ENCODE results near the gene GALK2.

GALK2 gene

GRCh38 chr15:49169880-49170597, at the start of gene GALK2:
Gene GALK2, plus strand, starts transcription at chr15:49170247. Its CDS starts 76 bp downstream, at chr15:49170323.
- peak; percentile 63 for FAIRE-seq

DNA sequence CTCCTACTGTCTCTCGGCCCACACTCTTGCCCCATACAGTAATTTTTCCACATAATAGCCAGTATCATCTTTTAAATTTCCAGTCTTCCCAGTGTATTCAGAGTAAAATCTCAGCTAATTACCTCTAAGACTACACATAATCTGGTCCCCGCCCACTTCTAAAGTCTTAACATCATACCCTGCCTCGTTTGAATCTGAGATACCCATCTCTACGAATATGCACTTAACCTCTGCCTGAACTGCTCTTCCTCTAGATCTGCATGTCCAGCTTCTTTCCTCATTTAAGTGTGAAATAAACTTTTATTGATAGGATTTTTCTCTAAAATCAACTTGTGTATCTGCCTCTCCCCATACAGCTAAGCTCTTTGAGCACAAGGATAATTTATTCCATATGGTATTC, 49.2 kb upstream of the GALK2 start:
- FAIRE-seq: no peak

GRCh38 chr15:49121901-49122300, 48.1 kb upstream of the GALK2 start:
- FAIRE-seq: no peak

- FAIRE-seq: no peak
These were observed 47.4 kb upstream of the GALK2 start for GRCh38 chr15:49122541-49123062.

- FAIRE-seq: no peak
These were observed 45.7 kb upstream of the GALK2 start for GRCh38 chr15:49124371-49124770.

DNA sequence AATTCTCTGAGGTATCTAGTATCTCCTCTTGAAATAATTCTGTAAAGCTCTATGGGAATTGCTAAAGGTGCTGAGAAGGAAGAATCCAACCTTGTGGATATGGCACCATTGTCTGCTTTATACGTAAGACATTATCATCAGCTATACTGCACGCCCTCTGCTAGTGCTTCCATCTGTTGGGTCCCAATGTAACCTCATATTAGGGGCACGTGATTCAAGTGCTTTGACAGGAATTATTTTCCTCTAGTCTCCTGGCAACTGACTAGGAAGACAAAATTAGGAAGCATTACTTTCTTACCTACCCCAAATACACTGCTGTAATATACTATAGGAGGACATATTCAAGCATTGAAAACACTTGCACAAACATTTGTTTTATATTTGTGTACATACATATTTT, 38.6 kb upstream of the GALK2 start:
- no peak for FAIRE-seq

DNA sequence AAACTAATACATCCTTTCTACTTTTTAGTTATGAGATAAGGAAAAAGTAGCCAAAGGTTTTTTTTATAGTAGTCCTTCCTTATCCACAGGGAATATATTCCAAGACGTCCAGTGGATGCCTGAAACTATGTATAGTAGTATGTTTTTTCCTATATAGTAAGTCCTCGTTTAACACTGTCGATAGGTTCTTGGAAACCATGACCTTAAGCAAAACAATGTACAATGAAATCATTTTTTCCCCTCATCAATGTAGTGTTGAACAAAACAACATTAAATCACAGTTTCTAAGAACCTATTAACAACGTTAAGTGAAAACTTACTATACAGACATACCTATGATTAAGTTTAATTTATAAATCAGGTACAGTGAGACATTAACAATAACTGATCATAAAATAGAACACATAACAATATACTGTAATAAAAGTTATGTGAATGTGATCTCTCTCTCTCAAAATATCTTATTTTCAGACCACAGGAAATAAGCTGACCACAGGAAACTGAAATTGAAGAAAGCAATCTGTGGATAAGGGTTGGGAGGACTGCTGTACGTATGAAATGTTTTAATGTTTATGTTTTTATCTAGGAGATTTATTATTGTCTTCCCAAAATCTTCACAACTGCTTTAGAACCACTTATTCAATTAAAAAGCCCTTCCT, 35.2 kb upstream of the GALK2 start:
- FAIRE-seq: no peak

DNA sequence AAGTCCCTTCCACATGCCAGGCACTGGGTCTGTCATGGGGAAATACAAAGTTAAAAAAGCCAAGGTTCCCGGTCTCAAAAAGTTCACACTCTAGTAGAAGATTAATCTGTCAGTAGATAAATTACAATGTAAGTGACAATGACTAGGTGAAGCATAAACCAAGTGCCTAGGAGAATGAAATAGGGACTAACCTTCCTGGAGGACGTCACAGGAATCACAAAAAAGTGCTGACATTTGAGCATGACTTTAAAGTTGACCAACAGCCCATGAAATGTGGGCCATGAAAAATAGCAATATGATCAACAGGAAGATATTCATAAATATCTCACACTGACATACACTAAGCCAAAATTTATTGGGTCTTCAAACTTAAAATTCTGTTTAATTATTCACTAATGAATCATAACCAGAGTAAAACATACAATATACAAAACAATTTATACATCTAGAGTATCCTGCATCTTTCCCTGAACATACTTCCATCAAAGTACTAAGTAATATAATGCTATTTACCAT, 34.6 kb upstream of the GALK2 start:
- no peak for FAIRE-seq

DNA sequence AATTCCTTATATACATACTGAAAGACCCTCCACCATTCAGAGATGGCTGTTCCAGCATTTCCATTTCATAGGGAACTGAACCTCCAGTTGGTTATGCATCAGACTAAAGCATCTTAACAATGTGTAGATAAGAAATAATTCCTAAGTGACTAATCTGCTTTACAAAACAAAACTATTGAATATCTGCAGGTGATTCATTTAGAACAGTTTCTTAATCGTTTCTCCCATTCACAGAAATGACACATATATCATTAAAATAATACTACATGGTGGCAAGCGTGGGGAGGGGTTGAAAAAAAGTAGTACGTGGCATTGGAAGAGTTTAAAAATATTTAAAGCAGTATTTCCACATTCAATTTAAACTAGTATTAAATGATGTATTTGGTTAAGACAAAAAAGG, 34.1 kb upstream of the GALK2 start:
- no peak for FAIRE-seq

GRCh38 chr15:49137861-49138260, 32.2 kb upstream of the GALK2 start:
- FAIRE-seq: no peak

DNA sequence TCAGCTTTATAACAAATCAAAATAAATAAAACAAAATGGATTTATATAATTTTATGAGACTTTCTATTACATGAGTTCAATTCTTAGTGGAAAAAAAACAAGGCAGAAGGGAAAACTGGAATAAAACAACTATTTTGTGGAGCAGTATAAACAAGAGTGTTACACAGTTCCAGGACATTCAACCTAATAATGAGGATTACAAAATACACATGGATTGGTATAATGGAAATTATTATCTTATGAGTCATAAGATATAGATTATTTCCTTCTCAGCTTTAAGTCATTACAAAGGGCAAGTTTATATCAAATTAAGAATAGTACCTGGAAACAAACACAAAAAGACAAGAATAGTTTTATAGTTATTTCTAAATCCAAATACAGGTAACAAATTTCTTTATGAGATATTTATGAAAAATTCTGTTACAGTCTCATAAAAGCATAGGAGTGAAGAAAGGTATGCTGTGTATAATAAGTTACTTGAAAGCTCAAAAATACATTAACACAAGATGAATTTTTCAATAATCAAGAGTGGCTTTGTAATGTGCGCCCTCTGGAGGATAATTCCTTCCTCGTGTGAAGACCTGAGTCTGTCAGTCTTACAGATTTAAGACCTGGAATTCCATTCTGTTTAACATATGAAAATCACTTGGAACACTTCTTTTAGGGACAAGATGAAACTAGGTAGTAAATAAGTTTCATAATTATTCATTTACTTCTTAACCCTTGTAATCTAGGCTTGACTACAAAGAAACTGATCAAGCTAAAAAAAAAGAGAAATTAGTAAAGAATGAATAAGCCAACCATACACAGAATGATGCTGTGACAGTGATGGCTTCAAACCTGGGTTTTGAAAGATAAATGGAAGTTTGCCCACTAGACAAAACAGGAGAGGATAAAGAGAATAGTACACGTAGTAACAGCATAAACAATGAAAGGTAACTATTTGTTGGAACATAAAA, 24.1 kb upstream of the GALK2 start:
- peak; percentile 58 for FAIRE-seq

DNA sequence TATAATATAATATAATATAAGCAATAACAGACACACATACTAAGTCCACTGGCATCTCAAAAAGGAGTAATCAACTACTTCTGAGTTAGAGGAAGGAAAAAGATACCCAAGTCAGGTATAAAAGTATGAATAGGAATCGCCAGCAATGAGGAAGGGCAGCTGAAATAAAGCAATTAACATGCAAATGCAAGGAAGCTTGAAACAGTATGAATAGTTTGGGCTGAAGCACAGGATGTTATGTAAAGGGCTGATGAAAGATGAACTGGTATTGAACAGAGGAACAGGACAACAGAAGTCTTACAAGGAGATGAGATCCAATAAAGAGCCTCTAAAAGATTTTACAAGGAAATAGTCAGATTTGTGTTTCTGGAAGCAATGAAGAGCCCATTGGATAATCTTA, 21.7 kb upstream of the GALK2 start:
- FAIRE-seq: no peak

DNA sequence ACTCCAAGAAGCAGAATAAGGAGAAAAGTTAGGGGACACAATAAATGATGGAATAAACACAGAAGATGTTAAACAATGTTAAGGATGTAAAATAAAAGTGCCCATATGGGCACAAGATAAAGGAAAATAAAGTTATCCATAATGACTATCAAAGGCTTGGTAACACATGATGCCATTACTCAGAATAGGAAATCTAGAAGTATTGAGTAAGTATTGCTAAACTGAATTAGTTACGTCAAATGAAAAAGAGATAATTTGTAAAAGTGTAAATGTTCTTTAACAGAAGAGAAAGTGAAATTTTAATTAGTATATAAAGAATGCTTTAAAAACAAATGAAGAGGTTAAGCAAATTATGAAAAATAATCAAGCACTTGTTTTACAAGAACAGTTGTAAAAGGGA, 21.3 kb upstream of the GALK2 start:
- no peak for FAIRE-seq

DNA sequence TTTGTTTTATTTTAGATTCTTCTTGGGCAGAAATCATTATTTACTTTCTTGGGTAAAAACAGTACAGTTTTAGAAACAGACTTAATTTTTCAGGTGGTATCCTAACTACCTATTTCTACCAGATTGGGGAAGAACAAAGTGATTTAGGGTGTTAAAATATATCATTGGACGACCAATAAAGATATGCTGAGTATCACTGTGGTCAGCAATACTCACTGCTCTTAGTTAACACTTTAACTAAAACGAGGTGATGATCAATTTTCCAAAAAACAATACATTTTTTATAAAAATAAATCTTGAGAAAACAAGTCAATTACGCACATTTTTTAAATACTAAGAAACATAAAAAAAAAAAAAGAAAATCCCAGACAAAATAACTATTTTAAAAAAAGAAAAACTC, 18.2 kb upstream of the GALK2 start:
- no peak for FAIRE-seq

- FAIRE-seq: no peak
These were observed 17.3 kb upstream of the GALK2 start for GRCh38 chr15:49152552-49153312.

DNA sequence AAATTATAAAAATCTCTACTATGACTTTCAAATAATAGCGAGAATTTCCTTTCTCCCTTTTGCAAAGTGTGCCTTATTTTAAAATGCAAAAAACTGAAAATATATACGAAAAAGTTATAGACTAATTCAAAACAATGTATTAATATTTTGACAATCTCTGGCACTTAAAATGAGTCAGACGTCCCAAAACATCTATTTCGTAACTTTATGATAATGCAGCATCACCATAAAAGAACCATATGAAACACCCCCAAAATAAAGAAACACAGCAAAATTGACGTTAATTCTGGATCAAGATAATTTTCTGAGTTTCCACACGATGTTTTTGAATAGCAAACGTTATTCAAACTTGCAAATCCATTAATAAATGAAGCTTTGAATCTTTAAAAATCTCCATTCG, 15.7 kb upstream of the GALK2 start:
- no peak for FAIRE-seq

DNA sequence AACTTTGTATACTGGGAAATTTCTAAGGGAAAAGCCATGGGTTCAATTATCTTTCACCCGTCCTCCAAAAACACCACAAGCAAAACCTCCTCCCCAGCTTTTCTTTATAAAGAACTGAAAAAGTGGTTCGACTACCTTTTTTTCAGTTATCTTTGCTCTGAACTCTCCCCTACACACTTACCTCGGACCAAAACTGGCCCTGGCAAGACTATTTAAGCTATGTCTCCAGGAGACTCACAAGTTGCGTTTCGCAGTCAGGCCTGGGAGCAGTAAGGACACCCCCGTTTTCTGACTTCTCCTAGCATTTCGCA, 15.3 kb upstream of the GALK2 start:
- FAIRE-seq: no peak

DNA sequence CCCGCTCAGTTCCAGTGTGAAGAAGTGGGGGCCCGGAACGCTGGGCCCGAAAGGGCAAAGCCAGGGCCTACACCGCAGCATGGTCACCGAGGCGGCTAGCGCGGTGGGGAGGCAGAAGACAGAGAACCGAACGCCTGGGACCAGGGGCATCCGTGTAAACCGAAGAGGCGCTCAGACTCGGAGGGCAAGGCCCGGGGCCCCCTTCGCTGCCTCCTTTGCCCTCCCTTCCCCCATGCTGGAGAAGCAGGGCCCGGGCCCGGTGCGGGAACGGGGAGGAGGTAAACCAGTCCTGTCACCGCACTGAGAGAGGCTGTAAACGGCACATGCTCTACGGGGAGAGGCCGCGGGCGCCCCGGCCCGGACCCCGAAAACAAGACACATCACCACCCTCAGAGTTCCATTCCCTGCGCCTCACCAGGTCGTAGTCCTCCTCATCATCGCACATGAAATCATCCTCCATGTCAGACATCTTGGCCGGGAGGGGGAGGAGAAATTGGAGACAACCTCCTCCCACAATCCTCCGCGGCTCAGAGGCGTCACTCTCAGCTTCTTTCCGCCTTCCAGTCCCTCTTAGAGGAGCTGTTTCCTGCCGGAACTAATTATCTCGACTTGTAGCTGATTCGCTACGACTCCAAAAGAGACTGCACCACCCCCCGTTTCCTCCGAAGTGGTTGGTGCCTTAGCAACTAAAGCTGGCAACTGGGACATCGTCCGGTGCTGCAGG, 14.8 kb upstream of the GALK2 start, which contains the start of gene COPS2:
TSS of gene COPS2 (minus strand) at position 490 of the 724 bp plus-strand sequence. CDS start at position 469, 21 bp downstream.
- peak; percentile 57 for FAIRE-seq

GRCh38 chr15:49155834-49156627, 14.0 kb upstream of the GALK2 start:
- FAIRE-seq: no peak

GRCh38 chr15:49163678-49164077, 6.4 kb upstream of the GALK2 start:
- no peak for FAIRE-seq

- no peak for FAIRE-seq
These were observed 5.2 kb upstream of the GALK2 start for GRCh38 chr15:49164865-49165264.
